HG02840 (cell line): ENCODE results near the gene HMCN2.

Experiments
- ATAC-seq: cut with Tn5 transposase; IDR thresholded peaks from one replicate; pipeline ENCODE4 v1.9.1; 2021; ENCODE audit warnings: mild to moderate bottlenecking, moderate library complexity, moderate number of reproducible peaks; ENCODE audit not compliant: unreplicated experiment, low FRiP score

Gene HMCN2

DNA sequence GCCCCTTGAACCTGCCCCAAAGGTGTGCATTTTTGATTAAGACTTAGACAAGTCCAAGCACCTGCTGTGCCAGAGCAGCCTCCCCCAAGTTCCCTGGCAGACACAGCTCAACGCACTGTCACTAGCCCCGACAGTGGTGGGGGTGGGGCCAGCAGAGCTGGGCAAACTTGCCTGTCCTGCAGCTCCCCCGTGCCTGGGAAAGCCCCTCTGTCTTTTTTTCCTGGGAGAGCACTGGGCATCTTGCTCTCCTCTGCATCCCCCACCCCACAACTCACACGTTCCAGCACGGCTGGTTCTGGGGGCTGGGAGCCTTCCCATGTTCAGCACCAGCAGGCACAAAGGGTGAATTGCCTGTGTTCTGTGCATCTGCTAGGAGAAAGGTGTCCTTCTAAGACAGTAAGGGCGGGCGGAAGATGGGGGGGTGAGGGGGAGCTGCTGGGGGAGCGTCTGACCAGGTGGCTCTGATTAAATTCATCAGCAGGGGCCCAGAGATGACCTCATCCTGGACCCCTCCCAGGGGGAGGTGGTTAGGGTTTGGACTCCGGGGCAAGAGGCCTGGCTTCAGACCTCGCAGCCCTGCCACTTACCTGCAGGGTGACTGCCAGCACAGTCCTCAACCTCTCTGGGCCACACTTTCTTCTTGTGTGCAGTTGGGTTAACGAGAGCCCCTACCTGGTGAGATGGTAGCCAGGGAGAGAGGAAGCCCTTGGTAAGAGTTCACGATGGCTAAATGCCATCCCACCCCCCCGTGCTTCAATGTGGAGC, 23.5 kb downstream of the HMCN2 start:
- ATAC-seq, result no peak

DNA sequence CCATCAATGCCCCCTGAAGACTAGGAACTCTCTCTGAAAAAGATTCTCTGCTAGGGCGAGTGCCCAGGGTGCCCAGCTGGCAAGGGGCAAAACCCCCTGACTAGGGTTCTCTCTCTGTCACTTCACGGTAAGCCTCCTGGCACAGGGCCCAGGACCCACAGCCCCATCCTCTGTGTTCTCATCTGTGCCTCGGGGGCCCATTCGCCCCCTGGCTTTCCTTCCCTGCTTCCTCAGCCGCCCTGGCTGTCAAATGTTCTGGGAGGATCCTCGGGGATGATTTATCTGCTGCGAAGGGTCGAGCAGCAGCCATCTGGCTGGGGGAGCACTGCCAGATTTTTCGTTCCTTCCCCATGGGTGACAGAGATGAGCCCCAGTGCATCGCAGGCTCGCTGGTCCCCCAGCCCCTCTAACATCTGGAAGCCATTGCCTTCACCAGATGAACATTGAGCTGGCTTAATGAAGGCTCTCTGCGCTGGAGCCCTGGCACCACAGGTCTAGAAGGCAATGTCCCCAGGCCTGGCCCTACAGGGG, 24.2 kb downstream of the HMCN2 start:
- ATAC-seq, result no peak

DNA sequence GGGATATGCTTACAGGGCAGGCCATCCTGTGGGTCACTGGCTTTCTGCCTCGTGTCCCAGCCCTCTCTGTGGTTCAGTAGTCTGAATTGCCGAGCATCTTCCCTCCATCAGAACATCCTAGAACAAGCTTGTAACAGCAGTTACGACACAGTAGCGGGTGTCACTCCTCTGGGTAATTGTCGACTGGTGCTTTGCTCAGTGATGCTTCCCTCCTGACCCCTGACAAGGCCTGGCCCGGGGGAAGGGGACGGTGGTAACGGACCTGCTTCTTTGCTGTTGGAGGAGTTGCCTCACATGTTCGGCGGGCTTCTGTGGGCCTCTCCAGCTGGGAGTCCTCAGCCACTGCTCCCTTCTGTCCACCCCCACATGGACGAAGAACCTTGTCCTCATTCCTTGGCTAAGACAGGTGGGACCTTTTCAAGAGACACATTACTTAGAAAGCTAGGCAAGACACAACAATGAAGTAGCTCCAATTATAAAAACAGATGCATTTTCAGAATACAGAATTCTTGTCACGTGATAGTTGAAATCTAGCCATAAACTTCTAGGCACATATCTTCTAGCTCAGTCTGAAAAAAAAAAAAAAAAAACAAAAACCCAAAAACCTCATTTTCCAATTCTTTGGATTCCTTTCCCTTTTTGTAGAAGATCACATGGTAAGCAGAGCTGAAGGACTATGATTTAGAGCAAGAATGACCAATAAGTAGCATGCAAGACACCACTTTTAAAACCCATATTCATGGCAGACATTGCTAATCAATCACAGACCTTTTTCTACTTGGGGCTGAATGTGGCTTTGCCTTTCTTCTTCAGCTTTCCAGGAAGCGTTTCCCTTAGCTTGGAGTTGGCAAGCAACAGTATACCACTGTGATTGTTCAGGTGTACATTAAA, 25.0 kb downstream of the HMCN2 start:
- no peak for ATAC-seq

DNA sequence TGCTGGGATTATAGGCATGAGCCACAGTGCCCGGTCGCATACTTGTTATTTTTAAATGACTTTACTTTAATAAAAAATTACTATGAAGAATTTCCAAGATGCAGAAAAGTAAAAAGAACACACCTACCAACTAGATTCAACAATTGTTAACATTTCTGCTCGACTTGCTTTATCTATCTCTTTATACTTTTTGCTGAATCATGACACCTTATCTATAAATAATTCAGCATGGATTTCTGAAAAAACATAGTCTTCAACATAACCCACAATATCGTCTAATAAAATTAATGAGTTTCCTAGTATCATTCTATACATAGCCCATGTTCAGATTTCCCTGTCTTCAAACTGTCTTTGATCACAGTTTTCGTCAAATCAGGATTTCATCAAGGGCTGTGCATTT, 25.9 kb downstream of the HMCN2 start:
- no peak for ATAC-seq

DNA sequence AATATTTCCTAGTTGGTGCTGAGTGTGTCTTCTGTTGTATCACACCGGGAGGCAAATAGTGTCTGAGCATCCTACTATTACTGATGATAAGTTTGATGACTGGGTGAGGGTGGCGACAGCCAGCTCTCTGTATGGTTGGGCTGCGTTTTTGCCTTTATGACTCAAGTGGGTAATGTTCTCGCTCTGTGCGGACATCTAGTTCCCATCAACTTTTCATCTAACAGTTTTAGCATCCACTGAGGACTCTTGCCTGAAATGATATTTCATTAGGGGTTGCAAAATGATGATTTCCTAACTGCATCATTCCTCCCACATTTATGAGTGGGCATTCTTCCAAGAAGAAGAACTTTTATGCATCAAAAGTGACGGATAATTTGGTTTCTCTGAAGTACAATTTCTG, 26.5 kb downstream of the HMCN2 start:
- ATAC-seq, result no peak

DNA sequence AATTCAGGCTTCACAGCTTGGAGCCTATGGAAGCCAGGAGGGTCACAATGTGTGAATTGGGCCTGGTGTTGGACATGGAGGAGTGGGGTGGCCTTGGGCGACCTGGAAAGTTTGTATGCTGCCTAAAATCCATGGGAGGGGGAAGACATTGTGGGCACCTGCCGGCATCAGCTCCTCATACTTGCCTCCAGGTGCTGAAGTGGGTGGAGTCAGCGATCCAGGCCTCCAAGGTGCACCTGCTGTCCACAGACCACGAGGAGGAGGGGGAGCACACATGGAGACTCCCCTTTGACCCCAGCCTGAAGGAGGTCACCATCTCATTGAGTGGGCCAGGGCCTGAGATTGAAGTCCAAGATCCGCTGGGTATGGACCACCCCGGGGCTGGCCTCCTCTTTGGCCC, 29.1 kb downstream of the HMCN2 start:
- no peak for ATAC-seq

DNA sequence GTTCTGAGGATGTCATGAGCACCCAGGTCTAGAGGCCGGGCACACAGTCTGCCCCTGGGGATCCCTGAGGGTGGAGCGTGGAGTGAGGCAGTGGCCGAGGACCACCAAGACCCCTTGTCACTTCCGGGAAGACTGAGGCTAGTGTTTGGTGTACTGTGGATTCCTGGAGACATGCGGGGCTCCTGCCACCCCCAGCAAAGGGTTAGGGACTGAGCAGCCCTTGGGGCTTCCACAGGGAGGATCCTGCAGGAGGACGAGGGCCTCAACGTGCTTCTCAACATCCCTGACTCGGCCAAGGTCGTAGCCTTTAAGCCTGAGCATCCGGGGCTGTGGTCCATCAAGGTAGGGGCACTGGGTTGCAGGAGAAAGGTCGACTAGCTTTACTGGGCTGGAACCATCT, 29.9 kb downstream of the HMCN2 start:
- no peak for ATAC-seq

DNA sequence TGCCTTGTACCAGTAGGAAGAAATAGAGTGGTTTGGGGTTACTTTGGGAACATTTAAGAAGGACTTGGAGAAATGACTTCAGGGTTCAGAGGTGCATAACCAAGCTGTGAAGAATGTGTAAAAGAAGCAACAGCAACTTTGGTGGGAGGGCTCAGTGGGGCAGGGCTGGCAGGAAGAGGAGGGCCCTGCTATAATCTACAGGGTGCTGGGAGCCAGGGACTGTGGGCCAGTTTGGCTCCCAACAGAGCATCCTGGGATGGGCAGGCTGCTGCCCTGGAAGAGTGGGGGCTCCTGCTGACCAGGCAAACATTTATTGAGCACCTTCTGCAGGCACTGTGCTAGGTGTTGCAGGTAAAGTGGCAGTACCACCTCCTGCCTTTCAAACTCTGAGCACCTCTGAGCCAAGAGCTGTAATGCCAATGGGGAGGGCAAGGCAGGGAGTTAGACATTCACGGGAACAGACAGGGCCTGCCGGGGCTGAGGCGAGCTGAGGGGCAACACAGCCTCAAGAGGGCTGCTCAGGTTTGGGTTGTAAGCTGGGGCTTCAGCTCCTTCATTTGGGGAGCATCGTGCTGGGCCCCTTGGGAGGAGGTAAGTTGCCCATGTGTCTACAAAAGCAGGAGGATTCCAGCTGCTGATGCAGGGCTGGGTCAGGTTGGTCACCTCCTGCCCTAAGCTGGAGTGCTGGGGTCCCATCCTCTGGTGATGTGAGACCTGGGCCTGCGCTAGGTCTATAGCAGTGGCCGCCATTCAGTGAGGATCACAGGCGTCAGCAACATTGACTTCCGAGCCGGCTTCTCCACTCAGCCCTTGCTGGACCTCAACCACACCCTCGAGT, 30.6 kb downstream of the HMCN2 start:
- ATAC-seq, result no peak

DNA sequence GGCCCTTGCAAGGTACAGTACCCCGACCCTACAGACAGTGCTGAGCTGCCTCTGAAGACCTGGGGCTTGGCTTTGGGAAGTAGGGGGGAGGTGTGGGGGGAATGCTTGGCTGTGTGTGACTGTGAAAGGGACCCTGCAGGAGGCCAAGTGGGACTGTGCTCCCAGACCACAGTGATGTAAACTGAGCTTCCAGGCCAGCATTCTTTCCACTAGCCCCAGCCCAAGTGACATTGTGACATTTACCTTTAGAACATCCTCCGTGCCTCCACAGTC, 31.2 kb downstream of the HMCN2 start:
- ATAC-seq, result no peak

DNA sequence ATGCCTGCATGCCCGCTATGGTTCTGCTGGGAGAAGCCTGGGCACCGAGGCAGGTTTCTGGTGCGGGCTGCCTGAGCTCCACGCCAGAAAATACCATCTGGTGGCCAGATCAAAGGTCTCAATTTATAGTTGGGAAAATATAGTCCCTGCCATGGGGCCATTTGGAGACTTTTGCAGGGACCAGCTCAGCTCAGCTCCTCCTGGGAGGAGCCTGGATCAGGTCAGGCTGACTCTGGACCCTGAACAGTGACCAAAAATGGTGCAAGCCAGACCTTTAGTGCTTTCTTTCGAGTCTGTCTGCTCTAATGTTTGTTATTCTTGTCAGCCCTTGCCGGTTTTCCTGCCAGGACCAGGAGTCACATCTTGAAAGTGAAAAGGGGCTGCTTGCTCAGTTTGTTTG, 31.8 kb downstream of the HMCN2 start:
- ATAC-seq, result no peak

DNA sequence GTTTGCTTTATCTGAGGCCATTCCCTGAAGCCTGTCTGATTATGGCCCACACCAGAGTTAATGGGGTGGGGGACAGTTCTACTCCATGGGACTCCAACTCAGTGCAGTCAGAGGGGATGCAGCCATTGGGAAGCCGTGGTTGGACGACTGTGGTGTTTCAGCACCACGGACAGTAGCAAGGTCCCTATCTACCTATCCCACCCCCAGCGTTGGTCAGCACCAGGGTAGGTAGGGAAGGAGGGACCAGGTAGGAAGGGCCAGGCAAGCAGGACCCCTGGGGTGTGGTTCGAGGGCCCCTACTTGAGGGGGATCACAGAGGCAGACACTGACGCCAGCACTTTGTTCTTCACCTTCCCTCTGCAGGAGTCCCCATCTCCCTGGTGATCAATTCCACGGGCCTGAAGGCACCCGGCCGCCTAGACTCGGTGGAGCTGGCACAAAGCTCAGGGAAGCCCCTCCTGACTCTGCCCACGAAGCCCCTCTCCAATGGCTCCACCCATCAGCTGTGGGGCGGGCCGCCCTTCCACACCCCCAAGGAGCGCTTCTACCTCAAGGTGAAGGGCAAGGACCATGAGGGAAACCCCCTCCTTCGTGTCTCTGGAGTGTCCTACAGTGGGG, 33.2 kb downstream of the HMCN2 start:
- ATAC-seq, result no peak

DNA sequence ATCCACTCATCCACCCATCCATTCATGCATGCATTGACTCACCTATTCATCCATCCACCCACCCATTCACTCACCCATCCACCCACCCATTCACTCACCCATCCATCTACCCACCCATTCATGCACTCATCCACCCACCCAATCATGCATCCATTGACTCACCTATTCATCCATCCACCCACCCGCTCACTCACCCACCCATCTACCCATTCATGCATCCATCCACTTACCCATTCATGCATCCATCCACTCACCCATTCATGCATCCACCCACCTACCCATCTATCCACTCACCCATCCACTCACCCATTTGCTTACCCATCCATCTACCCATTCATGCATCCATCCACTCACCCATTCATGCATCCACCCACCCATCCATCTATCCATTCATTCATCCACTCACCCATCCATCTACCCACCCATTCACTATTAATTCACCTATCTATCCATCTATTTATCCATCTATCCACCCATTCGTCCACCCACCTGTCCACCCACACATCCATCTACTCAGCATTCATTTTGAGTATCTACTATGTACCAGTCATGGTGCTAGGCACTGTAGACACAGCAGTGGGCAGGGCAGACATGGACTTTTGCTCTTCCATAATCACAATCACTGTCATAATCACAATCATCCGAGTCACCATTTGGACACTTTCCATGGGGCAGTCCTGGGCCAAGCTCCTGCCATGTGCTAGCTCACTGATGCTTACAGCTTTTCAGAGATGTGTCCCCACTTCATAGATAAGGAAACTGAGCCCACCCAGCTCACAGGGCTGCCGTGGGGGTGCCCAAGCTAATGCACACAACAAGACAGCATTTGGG, 34.4 kb downstream of the HMCN2 start:
- ATAC-seq, result no peak

DNA sequence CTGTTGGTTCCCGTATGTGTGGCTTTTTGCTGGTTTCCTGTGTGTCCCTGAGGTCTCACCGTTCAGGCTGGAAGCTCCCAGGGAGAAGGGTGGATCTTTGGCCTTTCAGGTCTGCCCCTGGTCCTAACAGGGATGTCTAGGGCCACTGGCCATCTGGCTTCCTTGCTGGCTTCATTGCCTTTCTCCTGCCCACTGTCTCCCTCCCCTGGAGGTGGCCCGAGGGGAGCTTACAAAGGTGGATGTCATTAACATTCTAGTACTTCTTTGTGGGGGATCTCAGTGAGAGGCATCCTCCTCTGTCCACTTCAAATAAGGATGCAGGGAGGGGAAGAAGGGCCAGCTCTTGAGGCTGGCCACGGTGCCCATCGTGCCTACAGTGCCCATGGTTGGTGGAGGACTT, 35.2 kb downstream of the HMCN2 start:
- ATAC-seq, result no peak

DNA sequence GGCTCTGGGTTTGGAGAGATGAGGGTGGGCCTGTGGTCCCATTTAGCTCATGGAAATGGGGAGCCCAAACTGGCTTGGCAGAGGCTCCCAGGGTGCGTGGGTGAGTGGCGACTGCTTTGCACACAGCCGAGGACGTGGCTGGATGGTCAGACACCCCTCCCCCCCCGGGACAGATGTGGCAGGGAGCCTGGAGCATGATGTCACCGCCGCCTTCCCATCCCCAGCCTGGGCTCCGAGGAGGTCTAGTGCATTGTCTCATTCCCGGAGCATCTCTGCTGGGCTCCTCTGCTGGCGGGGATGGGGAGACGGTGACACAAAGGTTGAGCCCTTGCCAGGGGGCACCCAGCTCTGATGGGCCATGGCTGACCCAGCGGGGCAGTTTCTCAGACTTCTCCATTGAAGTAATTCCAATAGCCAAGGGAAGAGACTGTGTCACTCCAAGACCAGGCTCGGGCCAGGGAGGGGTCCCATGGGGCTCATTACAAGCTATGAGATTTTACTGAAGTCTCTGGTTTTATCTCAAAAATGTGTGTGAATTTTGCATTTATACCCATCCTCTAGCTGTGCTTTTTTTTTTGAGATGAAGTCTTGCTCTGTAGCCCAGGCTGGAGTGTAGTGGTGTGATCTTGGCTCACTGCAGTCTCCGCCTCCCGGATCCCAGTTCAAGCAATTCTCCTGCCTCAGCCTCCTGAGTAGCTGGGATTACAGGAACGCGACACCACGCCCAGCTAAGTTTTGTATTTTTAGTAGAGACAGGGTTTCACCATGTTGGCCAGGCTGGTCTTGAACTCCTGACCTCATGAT, 36.1 kb downstream of the HMCN2 start:
- no peak for ATAC-seq

DNA sequence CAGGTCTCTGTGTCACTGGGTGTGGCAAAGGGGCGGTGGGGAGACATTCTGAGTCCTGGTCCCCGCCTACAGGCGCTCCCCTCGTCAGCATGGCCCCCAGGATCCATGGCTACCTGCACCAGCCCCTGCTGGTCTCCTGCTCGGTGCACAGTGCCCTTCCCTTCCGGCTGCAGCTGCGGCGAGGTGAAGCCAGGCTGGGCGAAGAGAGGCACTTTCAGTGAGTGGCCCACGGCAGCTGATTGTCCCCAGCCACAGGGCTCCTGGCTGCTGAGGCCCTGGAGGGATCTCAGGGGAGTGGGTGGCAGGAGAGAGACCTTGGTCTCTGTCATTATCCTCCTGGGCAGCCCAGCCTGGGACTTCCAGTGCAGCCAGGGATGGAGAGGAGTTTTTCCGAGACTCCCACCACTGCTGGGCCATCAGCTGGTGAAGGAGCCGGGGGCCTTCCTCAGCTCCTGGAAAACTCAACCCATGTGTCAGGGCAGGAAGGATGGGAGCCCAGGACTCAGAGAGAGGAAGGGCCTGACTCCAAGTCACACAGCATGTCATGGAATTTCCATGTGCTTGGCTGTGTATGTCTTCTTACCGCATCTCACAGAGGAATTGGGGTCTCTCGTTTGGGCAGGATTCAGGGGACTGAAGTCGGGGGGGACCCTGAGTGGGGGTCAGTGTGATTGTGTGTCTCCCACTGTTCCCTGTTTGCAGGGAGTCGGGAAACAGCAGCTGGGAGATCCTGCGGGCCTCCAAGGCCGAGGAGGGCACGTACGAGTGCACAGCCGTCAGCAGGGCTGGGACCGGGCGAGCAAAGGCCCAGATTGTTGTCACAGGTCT, 37.4 kb downstream of the HMCN2 start:
- no peak for ATAC-seq

DNA sequence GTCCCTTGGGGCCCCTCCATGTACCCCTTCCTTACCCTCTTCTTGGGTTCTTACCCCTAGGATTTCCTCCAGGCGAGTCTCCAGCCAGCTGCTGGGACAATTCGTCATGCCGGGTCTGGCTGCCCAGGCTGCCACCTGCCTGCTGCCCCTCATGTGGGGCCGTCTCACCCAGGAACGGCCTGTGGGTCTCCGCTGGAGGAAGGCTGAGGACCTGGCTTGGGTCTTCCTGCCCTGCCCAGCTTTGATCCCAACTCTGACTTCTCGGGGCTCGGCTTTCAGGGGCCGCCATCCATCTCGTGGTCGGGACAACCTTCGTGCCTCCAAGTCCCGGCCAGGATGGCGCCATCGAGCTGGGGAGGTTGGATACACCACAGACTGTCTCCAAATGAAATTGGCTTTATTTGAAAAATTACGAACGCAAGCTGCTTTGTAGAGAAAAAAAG, 38.1 kb downstream of the HMCN2 start:
- ATAC-seq, result no peak

DNA sequence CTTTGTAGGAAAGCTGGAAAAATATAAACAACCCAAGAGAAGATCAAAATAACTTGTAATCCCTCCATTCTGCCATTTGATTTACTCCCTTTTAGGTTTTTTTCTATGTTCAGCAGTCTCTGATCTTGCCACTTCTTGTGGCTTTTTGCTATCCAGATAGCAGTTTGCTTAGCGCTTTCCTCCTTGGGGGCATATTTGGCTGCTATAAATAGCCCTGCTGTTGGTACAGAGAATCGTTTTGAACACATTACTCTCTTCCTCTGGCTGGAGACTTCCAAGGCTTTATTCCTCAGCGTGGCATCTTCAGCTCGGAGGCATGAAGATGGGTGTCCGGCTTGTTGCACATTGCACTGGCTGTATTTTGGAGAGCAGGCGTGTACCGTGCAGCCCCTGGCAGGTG, 38.6 kb downstream of the HMCN2 start:
- ATAC-seq, result no peak

DNA sequence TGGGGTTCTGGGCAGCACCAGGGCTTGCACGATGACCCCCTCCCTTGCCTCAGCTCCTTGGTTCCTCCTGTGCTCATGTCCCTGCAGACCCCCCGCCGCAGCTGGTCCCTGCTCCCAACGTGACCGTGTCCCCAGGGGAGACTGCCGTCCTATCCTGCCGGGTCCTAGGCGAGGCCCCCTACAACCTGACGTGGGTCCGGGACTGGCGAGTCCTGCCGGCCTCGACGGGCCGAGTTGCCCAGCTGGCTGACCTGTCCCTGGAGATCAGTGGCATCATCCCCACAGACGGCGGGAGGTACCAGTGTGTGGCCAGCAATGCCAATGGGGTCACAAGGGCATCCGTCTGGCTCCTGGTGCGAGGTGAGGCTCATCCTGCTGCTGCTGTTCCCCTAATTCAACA, 39.1 kb downstream of the HMCN2 start:
- ATAC-seq, result no peak
